ENCODE measurements around the gene TRIM8.

Gene TRIM8

GRCh38 chr10:102633848-102634247 is 10.4 kb upstream of the TRIM8 start:
- DNase-seq: no peak

DNA sequence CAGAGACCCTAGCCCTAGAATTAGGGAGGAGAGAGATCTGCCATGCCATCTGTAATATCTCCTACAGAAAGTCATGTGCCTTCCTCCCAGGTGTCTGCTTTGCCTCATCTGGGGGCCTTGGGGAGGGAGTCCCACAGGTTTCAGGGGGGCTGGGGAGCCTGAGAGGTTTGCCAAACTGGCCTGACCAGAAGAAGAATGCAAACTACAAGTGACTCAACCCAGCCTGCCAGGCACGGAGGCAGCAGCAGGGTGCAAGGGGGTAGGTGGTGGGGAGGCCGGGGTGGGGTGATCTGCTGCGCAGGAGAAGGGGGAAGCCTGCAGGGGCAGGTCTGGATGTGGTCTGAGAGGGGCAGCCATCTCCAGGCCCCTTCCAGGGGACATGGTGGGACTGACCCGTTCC is 9.6 kb upstream of the TRIM8 start:
- DNase-seq: no peak

- no peak for DNase-seq
These were observed 8.9 kb upstream of the TRIM8 start for GRCh38 chr10:102635377-102635776.

GRCh38 chr10:102639537-102639936 is 4.7 kb upstream of the TRIM8 start:
- DNase-seq: no peak

DNA sequence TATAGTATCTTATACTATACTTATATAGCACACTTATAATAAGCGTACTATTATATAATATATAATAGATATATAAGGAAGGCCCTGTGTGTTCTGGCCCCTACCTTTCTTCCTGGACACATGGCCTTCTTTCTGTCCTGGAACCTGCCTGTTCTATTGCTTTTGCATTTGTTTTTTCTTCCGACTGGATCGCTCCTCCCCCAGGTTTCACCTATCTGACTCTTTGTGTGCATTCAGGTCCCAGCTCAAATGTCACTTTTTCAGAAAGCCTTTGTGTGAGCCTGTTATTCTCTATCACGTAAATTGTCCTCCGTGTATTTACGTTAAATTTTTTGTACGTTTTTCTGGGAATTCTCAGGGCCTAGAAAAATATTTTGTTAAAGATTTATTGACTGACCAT is 2.9 kb upstream of the TRIM8 start:
- peak; percentile 9 for DNase-seq

DNA sequence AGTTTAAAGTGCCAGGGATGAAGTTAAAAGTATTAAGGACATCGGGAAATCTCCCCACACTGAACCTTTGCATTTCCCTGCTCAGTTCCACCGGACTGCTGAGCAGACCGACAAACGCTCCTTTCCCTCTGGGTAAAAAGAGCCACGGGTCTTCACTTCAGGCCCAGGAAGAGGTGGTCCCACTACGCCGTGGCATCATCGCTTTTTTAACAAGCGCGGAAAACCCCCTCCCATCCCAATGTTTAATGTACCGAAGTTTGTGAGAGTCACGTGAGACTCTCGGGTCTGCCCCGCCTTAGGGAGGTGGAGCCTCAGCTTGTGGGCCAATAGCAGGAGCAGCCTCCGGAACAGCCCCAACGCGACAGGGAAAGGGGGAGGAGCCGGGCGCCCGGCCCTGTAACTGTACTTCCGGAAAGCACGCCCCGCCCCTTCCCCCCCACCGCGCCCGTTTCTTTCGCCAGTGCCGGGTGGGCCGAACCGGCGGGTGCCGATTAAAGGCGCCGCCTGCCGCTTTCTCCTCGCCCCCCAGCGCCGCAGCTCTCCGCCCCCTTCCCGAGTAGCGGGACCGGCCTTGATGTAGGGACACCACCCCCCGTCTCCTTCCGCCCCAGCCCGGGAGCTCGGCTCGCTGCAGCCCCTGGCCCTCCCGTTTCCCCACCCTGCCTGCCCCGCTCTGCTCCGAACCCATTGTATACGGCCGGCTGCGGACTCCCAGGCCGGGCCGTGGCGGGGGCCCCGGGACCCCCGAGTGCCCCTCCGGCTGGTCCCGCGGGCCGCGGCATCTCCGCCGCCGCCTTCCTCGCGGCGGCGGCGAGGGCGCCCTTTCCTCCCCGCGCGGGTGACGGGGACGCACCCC is 2.2 kb upstream of the TRIM8 start:
- DNase-seq: peak; percentile 60

DNA sequence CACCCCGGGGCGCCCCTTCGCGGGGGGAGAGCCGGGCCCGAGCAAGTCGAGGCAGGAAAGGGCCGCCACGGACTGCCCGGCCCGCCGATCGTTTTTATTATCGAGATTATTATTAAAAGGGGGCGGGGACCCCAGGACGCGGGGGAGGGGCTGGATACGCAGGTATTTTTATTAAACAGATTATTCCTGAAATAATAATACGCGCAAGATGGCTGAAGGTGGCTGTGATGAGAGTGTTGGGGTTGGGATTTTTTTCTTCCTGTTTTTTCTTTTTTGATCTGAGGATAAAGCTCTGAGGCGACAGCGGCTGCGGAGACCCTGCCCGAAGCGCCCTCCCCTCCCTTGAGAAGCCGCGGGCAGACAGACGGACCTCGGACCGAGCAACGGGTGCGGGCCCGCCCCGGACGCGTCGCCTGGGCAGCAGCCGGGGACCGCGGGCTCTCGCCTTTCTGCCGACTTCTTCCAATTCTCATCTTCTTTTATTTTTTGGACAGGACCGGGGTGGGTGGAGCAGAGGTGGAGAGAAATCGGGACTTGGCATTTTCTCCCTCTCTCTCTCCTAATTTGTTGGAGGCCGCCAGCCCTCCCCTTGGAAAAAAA is 1.4 kb upstream of the TRIM8 start:
- DNase-seq: no peak

GRCh38 chr10:102643336-102644065 is 778 bp upstream of the TRIM8 start:
- no peak for DNase-seq

GRCh38 chr10:102644646-102645387 is 538 bp downstream of the TRIM8 start:
- DNase-seq: peak; percentile 28

GRCh38 chr10:102645388-102645740 is 1.1 kb downstream of the TRIM8 start:
- DNase-seq: no peak

GRCh38 chr10:102645741-102646609 is 1.7 kb downstream of the TRIM8 start:
- DNase-seq: no peak

DNA sequence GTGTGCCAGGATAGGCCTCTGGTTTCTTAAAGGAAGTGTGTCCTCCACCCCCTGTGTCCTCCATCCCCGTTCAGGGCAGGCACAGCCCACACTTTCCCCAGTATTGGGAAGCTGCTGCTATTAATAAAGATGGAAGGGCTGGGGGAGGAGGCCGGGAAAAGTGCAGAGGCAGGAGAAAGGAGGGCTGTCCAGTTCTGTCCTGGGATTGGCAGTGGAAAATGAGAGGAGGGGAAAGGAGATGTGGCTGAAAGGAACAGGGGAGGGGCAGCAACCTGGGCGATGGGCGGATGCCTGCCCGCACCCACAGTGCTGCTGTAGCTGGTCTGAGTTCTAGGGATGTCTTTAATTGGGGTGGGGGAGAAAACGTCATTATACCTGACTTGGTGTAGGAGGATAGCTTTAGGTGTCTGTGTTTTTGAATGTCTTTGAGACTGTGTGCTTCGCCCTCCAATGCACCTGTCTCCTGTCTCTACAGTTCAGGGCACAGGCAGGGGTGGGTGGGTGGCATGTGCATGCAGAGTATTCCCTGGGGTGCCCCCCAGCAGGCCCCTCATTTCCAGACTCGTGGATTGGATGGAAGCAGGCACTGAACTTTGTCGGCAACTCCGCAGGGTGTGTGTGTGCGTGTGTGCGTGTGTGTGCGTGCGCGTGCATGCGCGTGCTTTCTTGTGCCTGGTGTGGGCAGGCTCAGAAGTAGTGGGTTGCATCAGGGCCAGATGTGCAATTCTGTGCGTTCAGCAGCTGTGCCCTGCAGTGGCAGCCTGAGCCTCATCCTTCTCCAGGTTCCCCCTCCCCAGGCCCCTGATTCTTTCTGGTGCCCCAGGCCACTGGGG is 2.5 kb downstream of the TRIM8 start:
- DNase-seq: no peak

GRCh38 chr10:102647443-102648268 is 3.4 kb downstream of the TRIM8 start:
- DNase-seq: no peak

DNA sequence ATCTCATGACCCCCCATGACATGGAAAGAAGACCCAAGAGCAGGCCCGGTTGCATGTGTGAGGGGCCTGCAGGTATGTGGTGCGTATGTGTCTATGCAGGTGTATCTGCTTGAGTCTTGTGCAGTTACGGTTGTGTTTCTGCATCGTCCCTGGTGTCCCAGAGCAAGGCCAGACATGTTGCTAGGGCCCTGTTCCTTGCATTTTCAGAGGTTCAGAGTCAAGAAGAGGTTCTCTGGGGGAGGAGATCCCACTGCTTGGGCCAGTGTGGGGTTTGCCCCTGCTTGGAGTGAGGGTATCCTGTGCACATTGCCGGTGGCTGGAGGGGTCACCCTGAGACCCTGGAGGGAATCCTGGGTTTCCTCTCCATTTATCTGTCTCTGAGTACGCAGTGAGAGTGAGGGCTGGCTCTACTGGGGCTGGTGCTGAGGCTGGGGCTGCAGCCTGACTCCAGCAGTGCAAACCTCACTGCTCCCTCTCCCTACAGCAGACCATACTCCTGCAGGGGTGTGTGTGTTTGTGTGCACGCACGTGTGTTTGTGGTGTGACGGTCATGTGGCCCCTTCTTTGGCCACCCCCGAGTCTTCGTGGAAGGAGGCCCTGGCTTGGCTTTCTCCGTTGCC is 4.1 kb downstream of the TRIM8 start:
- no peak for DNase-seq

DNA sequence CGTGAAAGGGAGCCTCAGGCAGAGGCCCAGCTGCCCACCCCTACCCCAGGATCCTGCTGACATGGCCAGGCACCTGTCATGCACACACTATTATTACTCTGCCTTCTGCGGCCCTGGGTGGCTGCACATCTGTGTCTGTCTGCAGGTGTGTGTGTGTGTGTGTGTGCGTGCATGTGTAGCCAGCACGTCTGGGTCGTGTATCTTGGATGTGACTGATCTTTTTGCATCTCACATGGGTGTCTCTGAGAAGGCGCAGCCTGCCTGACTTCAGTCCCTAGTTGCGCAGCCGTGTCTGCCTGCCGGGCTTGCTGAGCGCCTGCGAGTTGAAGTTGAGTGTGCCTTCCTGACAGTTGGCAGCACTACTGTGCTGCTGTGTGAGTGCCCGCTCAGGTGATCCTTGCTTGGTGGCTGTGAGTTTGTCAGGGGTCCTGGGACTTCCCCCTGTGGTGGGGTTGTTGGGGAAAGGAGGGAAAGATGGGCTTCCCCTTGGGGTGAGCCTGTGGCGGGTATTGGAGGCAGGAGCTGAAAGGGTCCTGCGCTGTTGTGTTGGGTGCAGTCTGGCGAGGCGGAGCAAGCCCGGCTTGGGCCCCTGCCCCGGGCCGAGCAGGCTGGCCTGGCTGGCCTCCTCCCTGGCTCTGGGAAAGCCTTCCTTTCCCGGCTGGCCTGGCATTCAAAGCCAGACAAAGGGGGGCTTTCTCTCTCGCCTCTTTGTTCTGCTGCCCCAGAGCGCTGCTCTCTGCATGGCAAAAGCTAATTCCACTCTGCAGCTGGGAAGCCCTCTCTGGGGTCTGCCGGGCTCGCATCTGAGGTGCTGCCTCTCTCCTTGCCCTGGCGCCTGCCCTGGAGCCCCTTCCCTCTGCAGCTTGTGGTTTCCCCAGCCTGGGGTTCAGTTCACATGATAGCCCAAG is 4.9 kb downstream of the TRIM8 start:
- DNase-seq: no peak

DNA sequence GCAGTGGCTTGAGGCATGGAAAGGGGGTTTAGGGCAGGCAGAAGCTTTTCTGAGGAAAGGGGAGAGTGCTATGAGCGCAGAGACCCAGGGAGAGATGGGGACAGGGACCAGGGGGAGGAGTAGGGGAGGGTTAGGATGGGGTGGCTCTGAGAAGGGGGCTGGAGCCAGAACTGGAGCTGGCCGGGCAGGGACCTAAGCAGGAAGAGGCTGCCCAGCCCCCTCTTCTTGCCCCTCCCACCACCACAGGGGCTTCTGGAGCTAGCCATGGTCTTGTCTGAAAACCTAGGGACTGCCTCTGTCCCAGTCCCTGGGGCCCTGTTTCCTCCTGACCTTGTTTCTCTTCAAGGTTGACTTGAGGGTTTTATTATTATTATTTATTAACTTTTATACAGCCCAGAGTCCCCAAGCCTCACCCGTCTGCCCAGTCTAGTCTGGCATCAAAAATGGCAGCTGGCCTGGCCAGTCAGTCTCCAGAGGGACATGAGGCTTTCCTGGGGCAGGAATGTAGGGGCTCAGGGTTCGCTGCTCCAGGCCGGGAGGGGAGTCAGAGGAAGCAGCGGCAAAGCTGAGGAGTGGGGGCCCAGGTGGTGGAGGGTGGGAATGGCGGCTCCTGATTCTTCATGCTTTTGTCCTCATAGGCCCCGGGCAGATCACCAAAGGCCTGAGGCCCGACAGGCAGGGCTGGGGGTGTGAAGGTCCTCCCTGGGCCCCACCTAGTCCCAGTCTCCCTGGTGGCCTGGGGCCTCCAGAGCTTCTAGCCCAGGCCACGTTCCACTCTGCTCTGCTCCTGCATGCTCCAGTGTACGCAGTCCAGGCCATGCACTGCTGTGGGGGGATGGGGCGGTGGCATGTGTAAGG is 5.7 kb downstream of the TRIM8 start:
- no peak for DNase-seq

DNA sequence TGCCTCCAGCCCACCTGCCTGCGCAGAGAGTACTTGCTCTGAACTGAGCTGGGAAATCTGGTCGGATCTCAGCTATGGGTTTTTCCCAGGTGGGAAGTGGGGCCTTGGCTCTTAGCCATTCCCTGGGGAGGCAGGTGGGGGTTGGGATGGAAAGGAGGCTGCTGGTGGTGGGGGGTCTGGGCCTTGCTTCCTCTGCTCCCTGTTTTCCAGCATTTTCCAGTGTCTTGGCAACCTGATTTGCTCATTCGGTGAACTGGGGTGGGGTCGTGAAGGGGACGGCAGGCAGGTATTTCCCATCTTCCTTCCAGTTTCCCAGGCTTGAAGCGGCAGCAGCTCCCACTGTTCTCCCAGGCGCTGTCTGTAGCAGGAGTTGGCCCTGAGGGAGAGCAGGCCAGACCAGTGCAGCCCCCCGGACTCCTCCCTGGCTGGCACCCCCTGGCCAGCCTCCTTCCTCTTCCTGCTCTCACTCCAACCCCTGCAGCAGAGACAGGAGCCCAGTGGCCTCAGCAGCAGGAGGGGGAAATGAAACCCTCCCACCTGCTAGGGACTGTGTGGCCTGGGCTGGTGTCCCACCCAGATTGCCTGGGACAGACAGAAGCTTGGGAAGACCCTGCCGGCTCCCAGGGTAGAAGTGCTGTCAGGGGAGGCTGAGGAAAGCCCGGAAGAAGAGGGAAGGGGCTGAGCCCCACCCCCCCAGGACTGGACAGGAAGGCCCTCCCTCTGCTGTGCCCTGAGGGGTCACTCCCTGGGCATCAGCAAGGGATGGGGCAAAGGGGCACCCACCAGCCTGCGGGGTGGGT is 6.6 kb downstream of the TRIM8 start:
- DNase-seq: no peak
